Epithelial cell of proximal tubule (primary cell): ENCODE measurements around the gene ARX. TPM values are rescaled to one million over a fixed set of nuclear protein-coding genes. Genes with fewer than 3 reads are reported as not detected.

Experiments used
- DNase-seq: peaks from one replicate; pipeline ENCODE4 v3.0.0-alpha.2; 2011; ENCODE audit warnings: low read depth
- H3K4me3 ChIP-seq: 2 replicates; pipeline ENCODE4 v1.5.1; 2011; ENCODE audit warnings: low read depth, mild to moderate bottlenecking, low read length
- total RNA-seq: library from RNA; depleted of rRNA; stranded (reverse); fragments of >200 nt; gene quantifications from 2 replicates; pipeline ENCODE4 v1.2.3, GENCODE V29; 2015
- TF ChIP-seq, protein P1 (sequence below): conservative IDR thresholded peaks from 2 replicates; pipeline ENCODE4 v1.5.1; 2012; ENCODE audit warnings: low read depth, mild to moderate bottlenecking, low read length

The ARX gene
- total RNA-seq, 1 donor from 2014 or later, result not detected

DNA sequence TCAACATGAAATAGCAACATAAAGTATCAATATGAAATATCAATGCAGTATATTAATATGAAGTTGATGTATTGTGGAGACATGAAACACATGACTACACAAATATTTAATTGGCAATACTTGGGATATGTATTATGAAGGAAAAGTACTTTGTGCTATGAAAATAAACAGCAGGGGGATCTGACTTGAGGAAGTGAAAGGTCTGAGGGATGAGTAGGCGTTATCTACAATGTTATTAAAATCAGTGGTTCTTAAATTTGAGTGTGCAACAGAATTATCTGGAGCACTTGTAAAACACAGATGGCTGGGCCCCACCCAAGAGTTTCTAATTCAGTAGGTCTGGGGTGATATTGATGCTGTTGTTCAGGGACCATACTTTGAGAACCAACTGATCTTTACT lies 27.4 kb upstream of the ARX start:
- no peak overlapping the region for H3K4me3 ChIP-seq
- TF ChIP-seq, protein P1, sequence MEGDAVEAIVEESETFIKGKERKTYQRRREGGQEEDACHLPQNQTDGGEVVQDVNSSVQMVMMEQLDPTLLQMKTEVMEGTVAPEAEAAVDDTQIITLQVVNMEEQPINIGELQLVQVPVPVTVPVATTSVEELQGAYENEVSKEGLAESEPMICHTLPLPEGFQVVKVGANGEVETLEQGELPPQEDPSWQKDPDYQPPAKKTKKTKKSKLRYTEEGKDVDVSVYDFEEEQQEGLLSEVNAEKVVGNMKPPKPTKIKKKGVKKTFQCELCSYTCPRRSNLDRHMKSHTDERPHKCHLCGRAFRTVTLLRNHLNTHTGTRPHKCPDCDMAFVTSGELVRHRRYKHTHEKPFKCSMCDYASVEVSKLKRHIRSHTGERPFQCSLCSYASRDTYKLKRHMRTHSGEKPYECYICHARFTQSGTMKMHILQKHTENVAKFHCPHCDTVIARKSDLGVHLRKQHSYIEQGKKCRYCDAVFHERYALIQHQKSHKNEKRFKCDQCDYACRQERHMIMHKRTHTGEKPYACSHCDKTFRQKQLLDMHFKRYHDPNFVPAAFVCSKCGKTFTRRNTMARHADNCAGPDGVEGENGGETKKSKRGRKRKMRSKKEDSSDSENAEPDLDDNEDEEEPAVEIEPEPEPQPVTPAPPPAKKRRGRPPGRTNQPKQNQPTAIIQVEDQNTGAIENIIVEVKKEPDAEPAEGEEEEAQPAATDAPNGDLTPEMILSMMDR, result no peak

DNA sequence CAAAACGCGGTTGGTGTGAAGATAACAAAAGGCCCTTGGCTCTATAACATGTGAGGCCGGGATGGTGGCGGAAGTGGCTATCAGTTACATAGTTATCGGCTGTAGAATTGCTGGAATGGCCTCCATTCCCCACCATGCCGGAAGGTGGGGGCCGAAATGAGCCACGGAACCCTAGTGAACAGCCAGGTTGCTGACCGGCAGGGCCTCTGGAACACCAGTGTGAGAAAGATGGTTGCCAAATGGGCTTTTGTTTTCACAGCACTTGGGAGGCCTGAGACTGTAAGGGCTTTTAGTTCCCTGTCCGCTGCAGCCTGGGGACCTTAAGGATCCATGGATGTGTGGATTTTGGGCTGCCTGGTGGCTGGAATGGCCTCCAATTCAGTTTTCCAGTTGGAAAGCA lies 23.3 kb upstream of the ARX start:
- H3K4me3 ChIP-seq, result no peak overlapping the region
- no peak for DNase-seq
- TF ChIP-seq, protein P1, result no peak

More for the DNA sequence above, 27.4 kb upstream of the ARX start:
- no peak for DNase-seq

DNA sequence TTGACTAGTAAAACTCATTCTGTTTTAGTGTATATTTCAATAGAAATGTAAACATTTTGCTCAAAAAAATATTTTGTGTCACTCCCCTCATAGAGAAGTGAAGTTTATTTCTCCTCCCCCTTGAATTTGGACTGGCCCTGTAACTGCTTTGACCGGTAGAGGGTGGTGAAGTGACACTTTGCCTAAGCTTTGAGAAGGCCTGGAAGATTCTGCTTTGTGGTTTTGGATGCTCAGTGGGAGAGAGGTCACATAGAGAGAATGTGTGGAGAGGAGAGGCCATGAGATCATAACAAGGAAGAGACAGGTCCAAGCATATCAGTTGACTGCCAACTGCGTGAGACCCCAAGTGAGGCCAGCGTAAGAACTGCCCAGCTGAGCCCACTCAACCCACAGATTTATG lies 19.1 kb upstream of the ARX start:
- no peak for DNase-seq
- no peak overlapping the region for H3K4me3 ChIP-seq
- TF ChIP-seq, protein P1, result peak; percentile 41

DNA sequence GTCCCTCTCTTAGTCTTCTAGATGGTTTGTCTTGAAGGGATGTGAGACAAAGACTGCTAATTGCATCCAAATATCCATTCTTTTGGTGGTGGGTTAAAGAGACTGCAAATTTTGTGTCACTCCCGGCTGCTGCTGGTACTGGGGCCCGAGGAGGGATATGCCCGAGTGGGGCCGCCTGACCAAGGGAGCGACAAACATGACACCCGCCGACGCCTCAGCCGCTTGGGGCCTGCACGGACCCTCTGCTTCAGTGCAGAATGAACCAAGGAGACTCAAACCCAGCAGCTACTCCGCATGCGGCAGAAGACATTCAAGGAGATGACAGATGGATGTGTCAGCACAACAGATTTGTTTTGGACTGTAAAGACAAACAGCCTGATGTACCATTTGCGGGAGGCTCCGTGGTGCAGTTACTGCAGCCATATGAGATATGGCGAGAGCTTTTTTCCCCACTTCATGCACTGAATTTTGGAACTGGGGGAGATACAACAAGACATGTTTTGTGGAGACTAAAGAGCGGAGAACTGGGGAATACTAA lies 13.6 kb upstream of the ARX start:
- no peak for DNase-seq
- no peak overlapping the region for H3K4me3 ChIP-seq
- TF ChIP-seq, protein P1, result no peak

DNA sequence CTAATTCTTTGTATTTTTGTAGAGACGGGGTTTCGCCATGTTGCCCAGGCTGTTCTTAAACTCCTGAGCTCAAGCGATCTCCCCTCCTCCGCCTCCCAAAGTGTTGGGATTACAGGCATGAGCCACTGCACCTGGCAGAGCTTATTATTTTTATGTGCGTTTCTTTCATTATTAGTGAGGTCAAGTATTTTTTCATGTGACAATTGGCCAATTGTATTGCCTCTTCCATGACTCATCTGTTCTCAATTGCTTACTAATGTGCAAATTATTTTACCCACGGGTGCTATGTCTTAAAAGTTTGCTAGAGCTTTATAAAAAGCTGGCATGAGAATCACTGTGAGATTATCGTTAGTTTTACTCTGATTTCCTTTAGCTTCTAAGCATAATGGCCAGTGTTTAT lies 13.0 kb upstream of the ARX start:
- H3K4me3 ChIP-seq, result no peak overlapping the region
- TF ChIP-seq, protein P1, result no peak
- DNase-seq, result no peak

DNA sequence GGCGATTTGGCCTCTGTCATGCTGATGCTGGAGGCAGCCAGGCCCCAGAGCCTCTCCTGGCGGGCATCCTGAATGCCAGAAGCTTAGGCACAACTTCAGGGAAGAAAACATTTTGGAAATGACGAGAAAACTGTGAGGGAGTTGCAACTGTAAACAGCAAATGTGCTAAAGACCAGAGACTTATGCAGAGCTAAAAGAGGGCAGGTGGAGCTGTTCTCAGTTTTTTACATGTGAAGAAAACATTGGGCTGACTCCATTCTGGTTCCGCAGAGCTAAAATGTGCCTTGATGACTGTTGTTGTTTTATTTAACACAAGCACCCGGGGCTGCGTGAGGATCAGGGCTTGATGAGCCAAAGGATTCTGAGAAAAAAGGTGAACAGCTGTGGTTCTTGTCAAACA lies 10.8 kb upstream of the ARX start:
- DNase-seq, result no peak
- TF ChIP-seq, protein P1, result no peak
- no peak overlapping the region for H3K4me3 ChIP-seq

DNA sequence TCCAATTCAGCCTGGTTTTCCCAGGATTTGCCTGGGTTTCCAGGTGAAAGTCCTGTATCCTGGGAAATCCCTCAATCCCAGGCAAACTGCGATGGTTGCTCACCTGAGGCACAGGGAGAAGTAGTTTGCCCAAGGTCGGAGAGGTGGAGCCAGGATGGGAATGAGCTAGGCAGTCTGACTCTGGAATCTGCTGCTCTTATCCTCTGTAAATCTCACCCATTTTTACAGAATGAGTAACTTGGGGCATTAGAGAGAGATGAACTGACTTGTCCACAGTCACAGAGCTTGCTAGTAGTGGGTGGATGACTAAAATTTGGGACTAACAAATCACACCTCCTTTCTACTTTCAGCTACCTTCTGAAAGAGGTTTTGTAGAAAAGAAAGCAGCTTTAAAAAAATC lies 9.8 kb upstream of the ARX start:
- TF ChIP-seq, protein P1, result no peak
- H3K4me3 ChIP-seq, result no peak overlapping the region
- DNase-seq, result no peak
